Measurements from ENCODE around the gene PDS5B.
A peak's percentile ranks its signal among the peaks of the same experiment; 100 is the strongest.

The PDS5B gene

GRCh38 chr13:32592082-32592481, 5.8 kb downstream of the PDS5B start:
- no peak for DNase-seq

GRCh38 chr13:32594157-32594738, 8.0 kb downstream of the PDS5B start:
- no peak for DNase-seq

- no peak for DNase-seq
Observed at GRCh38 chr13:32595306-32595705, 9.1 kb downstream of the PDS5B start.

- no peak for DNase-seq
Observed at GRCh38 chr13:32600890-32601289, 14.6 kb downstream of the PDS5B start.

GRCh38 chr13:32609428-32609827, 23.2 kb downstream of the PDS5B start:
- DNase-seq: no peak

- DNase-seq: no peak
Observed at GRCh38 chr13:32610538-32610937, 24.3 kb downstream of the PDS5B start.

- DNase-seq: no peak
Observed at GRCh38 chr13:32610977-32611376, 24.7 kb downstream of the PDS5B start.

GRCh38 chr13:32616883-32617511, 30.7 kb downstream of the PDS5B start:
- no peak for DNase-seq

- no peak for DNase-seq
Observed at GRCh38 chr13:32622827-32623226, 36.6 kb downstream of the PDS5B start.

- DNase-seq: no peak
Observed at GRCh38 chr13:32624441-32624840, 38.2 kb downstream of the PDS5B start.

GRCh38 chr13:32627793-32628192, 41.5 kb downstream of the PDS5B start:
- no peak for DNase-seq

- no peak for DNase-seq
Observed at GRCh38 chr13:32629313-32629712, 43.1 kb downstream of the PDS5B start.

- DNase-seq: no peak
Observed at GRCh38 chr13:32629866-32630265, 43.6 kb downstream of the PDS5B start.

GRCh38 chr13:32632343-32632909, 46.2 kb downstream of the PDS5B start:
- no peak for DNase-seq

- no peak for DNase-seq
Observed at GRCh38 chr13:32636711-32637110, 50.5 kb downstream of the PDS5B start.

GRCh38 chr13:32638739-32639138, 52.5 kb downstream of the PDS5B start:
- no peak for DNase-seq

- DNase-seq: peak; percentile 59 to 72
Observed at GRCh38 chr13:32639502-32640105, 53.4 kb downstream of the PDS5B start.

- no peak for DNase-seq
Observed at GRCh38 chr13:32642316-32642715, 56.1 kb downstream of the PDS5B start.

- DNase-seq: no peak
Observed at GRCh38 chr13:32642858-32643257, 56.6 kb downstream of the PDS5B start.

GRCh38 chr13:32645854-32646253, 59.6 kb downstream of the PDS5B start:
- peak in 1 of 2 donors; percentile 17 for DNase-seq

- DNase-seq: peak in 1 of 2 donors; percentile 14
Observed at GRCh38 chr13:32647926-32648325, 61.7 kb downstream of the PDS5B start.

- peak; percentile 53 to 71 for DNase-seq
Observed at GRCh38 chr13:32650705-32651311, 64.6 kb downstream of the PDS5B start.

GRCh38 chr13:32657309-32657708, 71.1 kb downstream of the PDS5B start:
- DNase-seq: no peak

- DNase-seq: no peak
Observed at GRCh38 chr13:32659736-32660135, 73.5 kb downstream of the PDS5B start.

Data from CD4-positive, alpha-beta T cell treated with Interferon alpha-2 for 1 hour (primary cell).